ENCODE measurements around the gene DNAI1. TPM values are rescaled to one million over a fixed set of nuclear protein-coding genes. Genes with fewer than 3 reads are reported as not detected.

The DNAI1 gene
- total and polyA plus RNA-seq, 7 experiments from 2014 or later: not detected

- Histone ChIP-seq H3K36me3 (ENCODE audit: control insufficient read depth in 2 of 3, insufficient read depth in 3 of 3, low read length in 3 of 3) (no peaks in the 10 kb centered on the region), H3K4me1 (ENCODE audit: control insufficient read depth in 2 of 2, insufficient read depth in 2 of 2, low read length in 2 of 2) (no peaks in the 10 kb centered on the region), H3K9me3 (ENCODE audit: control insufficient read depth in 2 of 3, low read length in 3 of 3) (no peaks in the 10 kb centered on the region), H3K4me3 (ENCODE audit: low read length) (no peak overlapping the region), H3K27ac (ENCODE audit: low read depth, low read length) (no peak overlapping the region), H3K27me3 (ENCODE audit: control insufficient read depth in 2 of 2, insufficient read depth in 2 of 2, low read length in 2 of 2) (no peaks in the 10 kb centered on the region)
- peaks cover 11 to 26% (median 22%) of the 10 kb centered on the region in 5 donors for H3K27me3 Mint-ChIP-seq
- no peaks in the 10 kb centered on the region for H3K9me3 Mint-ChIP-seq
- ATAC-seq (no peak), DNase-seq (no peak)
- ChIA-PET POLR2A (no interaction called here), CTCF (interaction anchor here (1.1 kb wide), 1 partner anchor 35 kb away, joined by 3 read pairs; no protein-coding TSS in a partner anchor)
- no peak overlapping the region for H3K4me3 Mint-ChIP-seq
- intact Hi-C loops (cut with micrococcal nuclease): no loop called here
- H3K36me3 Mint-ChIP-seq: peaks cover 0 to 4% (median 0%) of the 10 kb centered on the region in 5 donors
- H3K27ac Mint-ChIP-seq: no peak overlapping the region
- H3K4me1 Mint-ChIP-seq: no peaks in the 10 kb centered on the region
These were observed 96.9 kb downstream of the DNAI1 start for GRCh38 chr9:34555500-34555899.

- H3K36me3 ChIP-seq (ENCODE audit: control insufficient read depth in 2 of 3, insufficient read depth in 3 of 3, low read length in 3 of 3): no peaks in the 10 kb centered on the region
- ChIA-PET POLR2A (no interaction called here), CTCF (interaction anchor here (1.1 kb wide), 1 partner anchor 35 kb away, joined by 3 read pairs; no protein-coding TSS in a partner anchor)
- peaks cover 0 to 4% (median 0%) of the 10 kb centered on the region in 5 donors for H3K36me3 Mint-ChIP-seq
- H3K4me1 Mint-ChIP-seq: no peaks in the 10 kb centered on the region
- H3K27me3 Mint-ChIP-seq: peaks cover 12 to 26% (median 23%) of the 10 kb centered on the region in 5 donors
- H3K27me3 ChIP-seq (ENCODE audit: control insufficient read depth in 2 of 2, insufficient read depth in 2 of 2, low read length in 2 of 2): no peaks in the 10 kb centered on the region
- no peaks in the 10 kb centered on the region for H3K9me3 ChIP-seq (ENCODE audit: control insufficient read depth in 2 of 3, low read length in 3 of 3)
- ATAC-seq (no peak), DNase-seq (no peak)
- H3K4me3 ChIP-seq (ENCODE audit: low read length): no peak overlapping the region
- no peak overlapping the region for H3K27ac ChIP-seq (ENCODE audit: low read depth, low read length)
- no peak overlapping the region for H3K27ac Mint-ChIP-seq
- intact Hi-C loops (cut with micrococcal nuclease): no loop called here
- H3K4me1 ChIP-seq (ENCODE audit: control insufficient read depth in 2 of 2, insufficient read depth in 2 of 2, low read length in 2 of 2): no peaks in the 10 kb centered on the region
- H3K9me3 Mint-ChIP-seq: no peaks in the 10 kb centered on the region
- no peak overlapping the region for H3K4me3 Mint-ChIP-seq
These were observed 97.4 kb downstream of the DNAI1 start for GRCh38 chr9:34555936-34556525.

- Mint-ChIP-seq H3K9me3 (no peaks in the 10 kb centered on the region), H3K36me3 (peaks cover 0 to 4% (median 0%) of the 10 kb centered on the region in 5 donors), H3K4me3 (no peak overlapping the region), H3K4me1 (no peaks in the 10 kb centered on the region), H3K27ac (no peak overlapping the region), H3K27me3 (peaks cover 14 to 31% (median 26%) of the 10 kb centered on the region in 5 donors)
- H3K4me3 ChIP-seq (ENCODE audit: low read length): no peak overlapping the region
- ChIA-PET POLR2A (no interaction called here), CTCF (no interaction called here)
- no peaks in the 10 kb centered on the region for H3K4me1 ChIP-seq (ENCODE audit: control insufficient read depth in 2 of 2, insufficient read depth in 2 of 2, low read length in 2 of 2)
- H3K27ac ChIP-seq (ENCODE audit: low read depth, low read length): no peak overlapping the region
- H3K27me3 ChIP-seq (ENCODE audit: control insufficient read depth in 2 of 2, insufficient read depth in 2 of 2, low read length in 2 of 2): no peaks in the 10 kb centered on the region
- DNase-seq (no peak), ATAC-seq (no peak)
- intact Hi-C loops (cut with micrococcal nuclease): no loop called here
- no peaks in the 10 kb centered on the region for H3K36me3 ChIP-seq (ENCODE audit: control insufficient read depth in 2 of 3, insufficient read depth in 3 of 3, low read length in 3 of 3)
- H3K9me3 ChIP-seq (ENCODE audit: control insufficient read depth in 2 of 3, low read length in 3 of 3): peaks cover 0 to 2% (median 0%) of the 10 kb centered on the region in 3 experiments
These were observed 98.3 kb downstream of the DNAI1 start for GRCh38 chr9:34556949-34557348.

- intact Hi-C loops (cut with micrococcal nuclease): no loop called here
- Histone ChIP-seq H3K9me3 (ENCODE audit: control insufficient read depth in 2 of 3, low read length in 3 of 3) (peaks cover 0 to 6% (median 0%) of the 10 kb centered on the region in 3 experiments), H3K36me3 (ENCODE audit: control insufficient read depth in 2 of 3, insufficient read depth in 3 of 3, low read length in 3 of 3) (no peaks in the 10 kb centered on the region), H3K4me3 (ENCODE audit: low read length) (no peak overlapping the region), H3K27me3 (ENCODE audit: control insufficient read depth in 2 of 2, insufficient read depth in 2 of 2, low read length in 2 of 2) (no peaks in the 10 kb centered on the region), H3K4me1 (ENCODE audit: control insufficient read depth in 2 of 2, insufficient read depth in 2 of 2, low read length in 2 of 2) (no peaks in the 10 kb centered on the region), H3K27ac (ENCODE audit: low read depth, low read length) (no peak overlapping the region)
- CTCF ChIA-PET: no interaction called here
- no peak overlapping the region for H3K27ac Mint-ChIP-seq
- DNase-seq (no peak), ATAC-seq (no peak)
- POLR2A ChIA-PET: no interaction called here
- peaks cover 0 to 6% (median 0%) of the 10 kb centered on the region in 11 donors for H3K9me3 Mint-ChIP-seq
- H3K36me3 Mint-ChIP-seq: peaks cover 0 to 4% (median 0%) of the 10 kb centered on the region in 5 donors
- H3K4me1 Mint-ChIP-seq: no peaks in the 10 kb centered on the region
- peaks cover 14 to 31% (median 27%) of the 10 kb centered on the region in 5 donors for H3K27me3 Mint-ChIP-seq
- no peak overlapping the region for H3K4me3 Mint-ChIP-seq
These were observed 99.1 kb downstream of the DNAI1 start for GRCh38 chr9:34557426-34558321.

- no peak overlapping the region for H3K4me3 ChIP-seq (ENCODE audit: low read length)
- Mint-ChIP-seq H3K27ac (no peak overlapping the region), H3K4me1 (no peaks in the 10 kb centered on the region), H3K36me3 (peaks cover 0 to 4% (median 0%) of the 10 kb centered on the region in 5 donors), H3K9me3 (peaks cover 0 to 9% (median 0%) of the 10 kb centered on the region in 11 donors), H3K27me3 (peaks cover 16 to 31% (median 25%) of the 10 kb centered on the region in 5 donors), H3K4me3 (no peak overlapping the region)
- H3K27me3 ChIP-seq (ENCODE audit: control insufficient read depth in 2 of 2, insufficient read depth in 2 of 2, low read length in 2 of 2): no peaks in the 10 kb centered on the region
- no peaks in the 10 kb centered on the region for H3K36me3 ChIP-seq (ENCODE audit: control insufficient read depth in 2 of 3, insufficient read depth in 3 of 3, low read length in 3 of 3)
- ATAC-seq: no peak
- no peak overlapping the region for H3K27ac ChIP-seq (ENCODE audit: low read depth, low read length)
- DNase-seq: no peak
- intact Hi-C loops (cut with micrococcal nuclease): no loop called here
- POLR2A ChIA-PET: no interaction called here
- no peaks in the 10 kb centered on the region for H3K4me1 ChIP-seq (ENCODE audit: control insufficient read depth in 2 of 2, insufficient read depth in 2 of 2, low read length in 2 of 2)
- CTCF ChIA-PET: interaction anchor here (1.0 kb wide), 1 partner anchor 11 kb away, joined by 3 read pairs; no protein-coding TSS in a partner anchor
- H3K9me3 ChIP-seq (ENCODE audit: control insufficient read depth in 2 of 3, low read length in 3 of 3): peaks cover 0 to 6% (median 0%) of the 10 kb centered on the region in 3 experiments
These were observed 99.8 kb downstream of the DNAI1 start for GRCh38 chr9:34558364-34558763.

GRCh38 chr9:34558919-34559623 lies 100.5 kb downstream of the DNAI1 start:
- no peak overlapping the region for H3K27ac ChIP-seq (ENCODE audit: low read depth, low read length)
- H3K4me3 ChIP-seq (ENCODE audit: low read length): no peak overlapping the region
- Mint-ChIP-seq H3K4me1 (no peaks in the 10 kb centered on the region), H3K27ac (no peak overlapping the region), H3K9me3 (peaks cover 0 to 9% (median 0%) of the 10 kb centered on the region in 11 donors), H3K27me3 (peaks cover 20 to 37% (median 33%) of the 10 kb centered on the region in 5 donors), H3K36me3 (peaks cover 0 to 4% (median 0%) of the 10 kb centered on the region in 5 donors), H3K4me3 (no peak overlapping the region)
- DNase-seq: no peak
- H3K9me3 ChIP-seq (ENCODE audit: control insufficient read depth in 2 of 3, low read length in 3 of 3): peaks cover 0 to 6% (median 0%) of the 10 kb centered on the region in 3 experiments
- ChIA-PET POLR2A (no interaction called here), CTCF (interaction anchor here (1.0 kb wide), 1 partner anchor 11 kb away, joined by 3 read pairs; no protein-coding TSS in a partner anchor)
- intact Hi-C loops (cut with micrococcal nuclease): no loop called here
- no peaks in the 10 kb centered on the region for H3K36me3 ChIP-seq (ENCODE audit: control insufficient read depth in 2 of 3, insufficient read depth in 3 of 3, low read length in 3 of 3)
- no peaks in the 10 kb centered on the region for H3K27me3 ChIP-seq (ENCODE audit: control insufficient read depth in 2 of 2, insufficient read depth in 2 of 2, low read length in 2 of 2)
- no peak for ATAC-seq
- H3K4me1 ChIP-seq (ENCODE audit: control insufficient read depth in 2 of 2, insufficient read depth in 2 of 2, low read length in 2 of 2): no peaks in the 10 kb centered on the region
